Measurements from ENCODE around the gene COBL. TPM values are rescaled to one million over a fixed set of nuclear protein-coding genes. Genes with fewer than 3 reads are reported as not detected.

COBL gene
- total and polyA plus RNA-seq, 10 of the 15 experiments (the other 5 are each of a cell fraction or from before 2014, with no cell fraction given): 0.21 TPM; not detected in 9

- Histone ChIP-seq H3K36me3 (ENCODE audit: control insufficient read depth in 2 of 2, insufficient read depth in 2 of 2, low read length in 1 of 2) (no peaks in the 10 kb centered on the region), H2AFZ (ENCODE audit: control insufficient read depth, low read depth, low read length) (no peak overlapping the region), H3K27ac (ENCODE audit: control insufficient read depth, insufficient read depth) (no peak overlapping the region), H3K79me2 (ENCODE audit: control insufficient read depth, insufficient read depth, low read length) (no peaks in the 10 kb centered on the region), H3K9me3 (replicated peaks; ENCODE audit: control insufficient read depth, insufficient read depth, low read length) (no peaks in the 10 kb centered on the region), H3K27me3 (replicated peaks in 1 of 2; ENCODE audit: control insufficient read depth in 2 of 2, insufficient read depth in 2 of 2, low read length in 1 of 2) (no peaks in the 10 kb centered on the region), H3K4me2 (ENCODE audit: control insufficient read depth, insufficient read depth) (no peak overlapping the region), H3K4me3 (no peak overlapping the region), H3K9ac (ENCODE audit: control insufficient read depth, insufficient read depth, low read length) (no peak overlapping the region), H3K4me1 (ENCODE audit: control insufficient read depth, insufficient read depth, low read length) (no peaks in the 10 kb centered on the region), H4K20me1 (ENCODE audit: control insufficient read depth, insufficient read depth) (no peaks in the 10 kb centered on the region)
- RAD21 ChIA-PET (ENCODE audit: unreplicated experiment): interaction anchor here (1.1 kb wide), 1 partner anchor 974 kb away, joined by 4 read pairs; the partner anchor contains the start of gene ZPBP
- intact Hi-C loops (cut with micrococcal nuclease; ENCODE audit: unreplicated experiment) (loop anchor here (1.0 kb wide), 1 partner anchor 975 kb away; no protein-coding TSS in a partner anchor), in situ Hi-C loops (cut with MboI) (no loop called here)
- SMC1A ChIA-PET (ENCODE audit: uncharacterized antibody, unreplicated experiment): no interaction called here
- ATAC-seq (no peak), DNase-seq (ENCODE audit: low read depth, low spot score) (no peak), FAIRE-seq (no peak)
- POLR2A ChIA-PET: no interaction called here
- BruUV-seq (replicated peaks): no TSS peak
- CTCF ChIA-PET: interaction anchor here (1.3 to 1.5 kb wide), 2 partner anchors 94 to 971 kb away, joined by 3 to 6 read pairs; a partner anchor contains a TSS
- TF ChIP-seq SKIL (IDR thresholded peaks at IDR 0.05; ENCODE audit: low read depth, poor library complexity, severe bottlenecking) (no peak), MLLT1 (IDR thresholded peaks at IDR 0.05) (no peak), RFX5 (IDR thresholded peaks at IDR 0.05; ENCODE audit: low read depth, low read length) (no peak), TAF1 (IDR thresholded peaks at IDR 0.05; ENCODE audit: borderline replicate concordance, low read depth, low read length) (no peak), NRF1 (conservative IDR thresholded peaks at IDR 0.05; ENCODE audit: low read depth, low read length) (no peak), KLF5 (IDR thresholded peaks at IDR 0.05; ENCODE audit: partially characterized antibody) (no peak), SMARCA5 (IDR thresholded peaks at IDR 0.05) (no peak), LARP7 (IDR thresholded peaks at IDR 0.05) (no peak), IRF4 (IDR thresholded peaks at IDR 0.05; ENCODE audit: low read depth, low read length) (no peak), USF1 (IDR thresholded peaks at IDR 0.05; ENCODE audit: borderline replicate concordance, extremely low read length, insufficient read depth, low read depth, low read length) (no peak), MEF2A (IDR thresholded peaks at IDR 0.05; ENCODE audit: insufficient read depth, low read depth, low read length) (no peak)
These were observed 249.4 kb downstream of the COBL start for GRCh38 chr7:51067258-51067657.

Data from GM12878 (cell line).